Ishikawa (cell line): ENCODE data around the gene DHRS12.
A peak's percentile ranks its signal among the peaks of the same experiment; 100 is the strongest.

Experiments
- CEBPB ChIP-seq: IDR thresholded peaks from 2 replicates; pipeline ENCODE4 v1.6.1; 2012
- CREB1 ChIP-seq: IDR thresholded peaks from 2 replicates; pipeline ENCODE4 v1.6.1; 2012; ENCODE audit warnings: low read depth
- EGR1 ChIP-seq: IDR thresholded peaks from 2 replicates; pipeline ENCODE4 v1.6.1; 2012
- EP300 ChIP-seq: IDR thresholded peaks from 2 replicates; pipeline ENCODE4 v1.6.1; 2012; ENCODE audit warnings: borderline replicate concordance
- FOXM1 ChIP-seq: IDR thresholded peaks from 2 replicates; pipeline ENCODE4 v1.6.1; 2012; ENCODE audit warnings: low read depth, borderline replicate concordance
- MAX ChIP-seq: IDR thresholded peaks from 2 replicates; pipeline ENCODE4 v1.6.1; 2012
- NFIC ChIP-seq: IDR thresholded peaks from 2 replicates; pipeline ENCODE4 v1.6.1; 2012
- RAD21 ChIP-seq: IDR thresholded peaks from 2 replicates; pipeline ENCODE4 v1.6.1; 2012; ENCODE audit warnings: low read depth
- TAF1 ChIP-seq: IDR thresholded peaks from 2 replicates; pipeline ENCODE4 v1.6.1; 2012; ENCODE audit warnings: low read depth, mild to moderate bottlenecking
- TCF12 ChIP-seq: IDR thresholded peaks from 2 replicates; pipeline ENCODE4 v1.6.1; 2012; ENCODE audit warnings: low read depth
- TEAD4 ChIP-seq: IDR thresholded peaks from 2 replicates; pipeline ENCODE4 v1.6.1; 2012
- YY1 ChIP-seq: IDR thresholded peaks from 2 replicates; pipeline ENCODE4 v1.6.1; 2012; ENCODE audit warnings: low read depth
- ZBTB7A ChIP-seq: IDR thresholded peaks from 2 replicates; pipeline ENCODE4 v1.6.1; 2012; ENCODE audit warnings: low read depth
- TF ChIP-seq, protein P1 (sequence below): IDR thresholded peaks from 2 replicates; pipeline ENCODE4 v1.6.1; 2012; ENCODE audit warnings: low read depth, mild to moderate bottlenecking
- TF ChIP-seq, protein P2 (sequence below): IDR thresholded peaks from 2 replicates; pipeline ENCODE4 v1.6.1; 2012

DHRS12 gene

GRCh38 chr13:51793570-51794271 is 10.2 kb downstream of the DHRS12 start:
- TF ChIP-seq CREB1 (no peak), CEBPB (no peak), MAX (0 out of 2 replicates have a peak, but pooled peaks have one; percentile 34), EGR1 (no peak)

GRCh38 chr13:51786425-51787265 is 17.3 kb downstream of the DHRS12 start:
- TF ChIP-seq EGR1: no peak
- no peak for TF ChIP-seq MAX
- TF ChIP-seq ZBTB7A: no peak
- no peak for TF ChIP-seq EP300
- no peak for TF ChIP-seq RAD21
- no peak for TF ChIP-seq FOXM1
- no peak for TF ChIP-seq TAF1
- no peak for TF ChIP-seq CREB1
- TF ChIP-seq YY1: no peak
- TF ChIP-seq, protein P1, sequence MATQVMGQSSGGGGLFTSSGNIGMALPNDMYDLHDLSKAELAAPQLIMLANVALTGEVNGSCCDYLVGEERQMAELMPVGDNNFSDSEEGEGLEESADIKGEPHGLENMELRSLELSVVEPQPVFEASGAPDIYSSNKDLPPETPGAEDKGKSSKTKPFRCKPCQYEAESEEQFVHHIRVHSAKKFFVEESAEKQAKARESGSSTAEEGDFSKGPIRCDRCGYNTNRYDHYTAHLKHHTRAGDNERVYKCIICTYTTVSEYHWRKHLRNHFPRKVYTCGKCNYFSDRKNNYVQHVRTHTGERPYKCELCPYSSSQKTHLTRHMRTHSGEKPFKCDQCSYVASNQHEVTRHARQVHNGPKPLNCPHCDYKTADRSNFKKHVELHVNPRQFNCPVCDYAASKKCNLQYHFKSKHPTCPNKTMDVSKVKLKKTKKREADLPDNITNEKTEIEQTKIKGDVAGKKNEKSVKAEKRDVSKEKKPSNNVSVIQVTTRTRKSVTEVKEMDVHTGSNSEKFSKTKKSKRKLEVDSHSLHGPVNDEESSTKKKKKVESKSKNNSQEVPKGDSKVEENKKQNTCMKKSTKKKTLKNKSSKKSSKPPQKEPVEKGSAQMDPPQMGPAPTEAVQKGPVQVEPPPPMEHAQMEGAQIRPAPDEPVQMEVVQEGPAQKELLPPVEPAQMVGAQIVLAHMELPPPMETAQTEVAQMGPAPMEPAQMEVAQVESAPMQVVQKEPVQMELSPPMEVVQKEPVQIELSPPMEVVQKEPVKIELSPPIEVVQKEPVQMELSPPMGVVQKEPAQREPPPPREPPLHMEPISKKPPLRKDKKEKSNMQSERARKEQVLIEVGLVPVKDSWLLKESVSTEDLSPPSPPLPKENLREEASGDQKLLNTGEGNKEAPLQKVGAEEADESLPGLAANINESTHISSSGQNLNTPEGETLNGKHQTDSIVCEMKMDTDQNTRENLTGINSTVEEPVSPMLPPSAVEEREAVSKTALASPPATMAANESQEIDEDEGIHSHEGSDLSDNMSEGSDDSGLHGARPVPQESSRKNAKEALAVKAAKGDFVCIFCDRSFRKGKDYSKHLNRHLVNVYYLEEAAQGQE: no peak
- TF ChIP-seq NFIC: no peak
- TF ChIP-seq TEAD4: no peak
- TF ChIP-seq, protein P2, sequence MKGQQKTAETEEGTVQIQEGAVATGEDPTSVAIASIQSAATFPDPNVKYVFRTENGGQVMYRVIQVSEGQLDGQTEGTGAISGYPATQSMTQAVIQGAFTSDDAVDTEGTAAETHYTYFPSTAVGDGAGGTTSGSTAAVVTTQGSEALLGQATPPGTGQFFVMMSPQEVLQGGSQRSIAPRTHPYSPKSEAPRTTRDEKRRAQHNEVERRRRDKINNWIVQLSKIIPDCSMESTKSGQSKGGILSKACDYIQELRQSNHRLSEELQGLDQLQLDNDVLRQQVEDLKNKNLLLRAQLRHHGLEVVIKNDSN: no peak
- no peak for TF ChIP-seq TCF12

DNA sequence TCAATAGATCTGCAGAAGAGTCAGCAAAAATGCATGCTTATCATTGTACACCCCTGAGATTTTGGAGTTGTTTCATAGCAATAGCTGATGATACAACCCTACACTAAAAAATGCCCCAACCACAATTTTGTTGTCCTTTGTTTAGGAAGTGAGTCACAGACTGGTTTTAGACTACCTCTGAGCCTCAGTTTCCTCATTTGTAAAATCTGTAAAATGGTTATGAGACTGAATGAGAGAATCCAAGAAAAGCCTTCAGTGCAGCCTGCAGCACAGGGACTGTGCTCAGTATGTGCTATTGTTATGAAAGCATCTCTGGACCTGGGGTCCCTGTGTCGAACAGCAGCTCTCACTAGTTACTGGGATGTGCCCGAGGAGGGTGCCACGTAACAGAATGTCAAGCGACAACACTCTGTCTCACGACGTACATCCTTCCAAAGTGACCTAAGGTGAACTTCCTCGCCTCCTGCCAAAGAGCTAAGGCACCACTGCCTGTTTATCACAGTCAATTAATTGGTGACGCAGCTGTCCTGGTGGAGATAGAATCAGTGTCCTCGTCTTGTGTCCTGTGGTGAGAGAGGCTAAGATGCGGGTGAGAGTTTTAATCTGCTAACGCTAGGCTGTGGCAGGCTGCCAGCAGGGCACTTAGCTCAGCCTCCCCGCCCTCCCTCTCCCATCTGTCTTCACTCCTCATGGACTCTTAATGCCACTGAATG is 18.1 kb downstream of the DHRS12 start:
- no peak for TF ChIP-seq ZBTB7A
- TF ChIP-seq YY1: no peak
- TF ChIP-seq, protein P2: no peak
- TF ChIP-seq EGR1: no peak
- TF ChIP-seq CEBPB: no peak
- no peak for TF ChIP-seq TCF12
- no peak for TF ChIP-seq FOXM1
- no peak for TF ChIP-seq MAX
- TF ChIP-seq EP300: no peak
- TF ChIP-seq TEAD4: no peak
- no peak for TF ChIP-seq NFIC
- TF ChIP-seq, protein P1: no peak
- TF ChIP-seq TAF1: no peak
- TF ChIP-seq CREB1: no peak
- no peak for TF ChIP-seq RAD21

GRCh38 chr13:51784097-51784496 is 19.9 kb downstream of the DHRS12 start:
- no peak for TF ChIP-seq FOXM1
- TF ChIP-seq, protein P1: no peak
- TF ChIP-seq EP300: no peak
- no peak for TF ChIP-seq MAX
- TF ChIP-seq EGR1: no peak
- no peak for TF ChIP-seq CREB1
